Transverse colon (tissue), 4 donors: ENCODE results near the gene HLA-E. TPM values are rescaled to one million over a fixed set of nuclear protein-coding genes. Genes with fewer than 3 reads are reported as not detected.
"Not testable (repeated sequence)": the region's sequence is repeated elsewhere in the genome, so short reads cannot be mapped to it uniquely, and the experiment has no call there.

ENCODE experiments used
- DNase-seq: peaks from one replicate; pipeline ENCODE4 v3.0.0-alpha.2; 2019
- H3K27ac ChIP-seq, 4 donors: fragments of 200-600 bp; sonication (generic); 2 replicates each; pipeline ENCODE4 v1.5.1; 2016 to 2018; ENCODE audit warnings: inconsistent platforms in 4 of 4
- H3K27me3 ChIP-seq: fragments of 200-600 bp; sonication (generic); 2 replicates; pipeline ENCODE4 v1.5.1; 2017; ENCODE audit warnings: inconsistent platforms
- H3K36me3 ChIP-seq, 4 donors: fragments of 200-600 bp; sonication (generic); 2 replicates each; pipeline ENCODE4 v1.5.1; 2017 to 2019; ENCODE audit warnings: inconsistent platforms in 4 of 4
- H3K4me1 ChIP-seq, 4 donors: fragments of 200-600 bp; sonication (generic); 2 replicates each; pipeline ENCODE4 v1.5.1; 2017 to 2020; ENCODE audit warnings: inconsistent platforms in 4 of 4
- H3K4me3 ChIP-seq, 4 donors: fragments of 200-600 bp; sonication (generic); 1 replicate in 1 of 4; 2 replicates in 3 of 4; pipeline versions ENCODE4 v1.5.1 to v1.6.1; 2017 to 2019; ENCODE audit warnings: inconsistent platforms in 4 of 4
- H3K9me3 ChIP-seq, 2 donors: fragments of 200-600 bp; sonication (generic); 2 replicates each; pipeline ENCODE4 v1.5.1; 2017 to 2019; ENCODE audit warnings: inconsistent platforms in 2 of 2
- EP300 ChIP-seq: sonication (generic); formaldehyde crosslinking; IDR thresholded peaks from one replicate; pipeline ENCODE4 v1.6.1; 2017; ENCODE audit warnings: antibody characterized with exemption, low read depth
- POLR2A ChIP-seq: fragments of 450-650 bp; IDR thresholded peaks from one replicate; pipeline ENCODE4 v1.6.1; 2016; ENCODE audit warnings: antibody characterized with exemption, mild to moderate bottlenecking, moderate library complexity
- POLR2AphosphoS5 ChIP-seq, 3 donors: sonication (generic); formaldehyde crosslinking; IDR thresholded peaks; one replicate each; pipeline ENCODE4 v1.6.1; 2016; ENCODE audit warnings: antibody characterized with exemption in 3 of 3
- WGBS, 2 donors: methylation state at CpG; one replicate each; pipeline ENCODE4 v1.1.5; 2018; ENCODE audit warnings: low coverage in 1 of 2; 5-methylcytosine and 5-hydroxymethylcytosine counted together
- in situ Hi-C, 4 donors: fragments of 200-750 bp; cut with MboI; loops; one replicate each; pipeline versions ENCODE4 v1.15.0 to v1.15.1; 2017; ENCODE audit warnings: low sequenced_read_pairs in 3 of 4, low pct_ligation_motif_present in 1 of 4, low pct_unique_long_range_greater_than_20kb in 1 of 4
- intact Hi-C: fragments of 100-400 bp; cut with DNase I; formaldehyde crosslinking; loops from one replicate; pipeline ENCODE4 v1.15.1; 2023; ENCODE audit warnings: low total_unique reads
- total RNA-seq, 4 donors: library from RNA; depleted of rRNA; stranded (reverse); fragments of >200 nt; gene quantifications; one replicate each; pipeline ENCODE4 v1.1.0, GENCODE V29; 2016
- TF ChIP-seq, protein P1 (sequence below), 5 experiments: fragments of 200-600 bp in 3 of 5; fragments of 450-650 bp in 2 of 5; sonication (generic) in 3 of 5; IDR thresholded peaks; 1 replicate in 2 of 5; 2 replicates in 3 of 5; pipeline ENCODE4 v1.5.1; 2016 to 2017; ENCODE audit warnings: antibody characterized with exemption in 5 of 5, inconsistent platforms in 3 of 5, mild to moderate bottlenecking in 2 of 5, moderate library complexity in 1 of 5

Gene HLA-E
- total RNA-seq, 4 donors from 2014 or later, result 248 to 610 (median 493) TPM

DNA sequence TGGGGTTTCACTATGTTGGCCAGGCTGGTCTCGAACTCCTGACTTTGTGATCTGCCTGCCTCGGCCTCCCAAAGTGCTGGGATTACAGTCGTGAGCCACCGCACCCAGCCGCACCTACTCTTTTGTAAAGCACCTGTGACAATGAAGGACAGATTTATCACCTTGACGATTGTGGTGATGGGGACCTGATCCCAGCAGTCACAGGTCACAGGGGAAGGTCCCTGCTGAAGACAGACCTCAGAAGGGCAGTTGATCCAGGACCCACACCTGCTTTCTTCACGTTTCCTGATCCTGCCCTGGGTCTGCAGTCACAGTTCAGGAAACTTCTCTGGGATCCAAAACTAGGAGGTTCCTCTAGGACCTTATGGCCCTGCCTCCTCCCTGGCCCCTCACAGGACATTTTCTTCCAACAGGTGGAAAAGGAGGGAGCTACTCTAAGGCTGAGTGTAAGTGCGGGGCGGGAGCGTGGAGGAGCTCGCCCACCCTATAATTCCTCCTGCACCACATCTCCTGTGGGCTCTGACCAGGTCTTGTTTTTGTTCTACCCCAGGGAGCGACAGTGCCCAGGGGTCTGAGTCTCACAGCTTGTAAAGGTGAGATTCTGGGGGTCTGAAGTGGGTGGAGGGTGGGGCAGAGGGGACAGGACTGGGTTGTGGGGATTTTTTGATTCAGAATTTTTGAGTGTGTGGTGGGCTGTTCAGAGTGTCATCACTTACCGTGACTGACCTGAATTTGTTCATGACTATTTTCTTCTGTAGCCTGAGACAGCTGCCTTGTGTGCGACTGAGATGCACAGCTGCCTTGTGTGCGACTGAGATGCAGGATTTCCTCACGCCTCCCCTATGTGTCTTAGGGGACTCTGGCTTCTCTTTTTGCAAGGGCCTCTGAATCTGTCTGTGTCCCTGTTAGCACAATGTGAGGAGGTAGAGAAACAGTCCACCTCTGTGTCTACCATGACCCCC lies 3.0 kb downstream of the HLA-E start:
- TF ChIP-seq EP300 (no peak), POLR2A (no peak), POLR2AphosphoS5 (IDR thresholded peaks at IDR 0.05) (no peak)
- TF ChIP-seq, protein P1, sequence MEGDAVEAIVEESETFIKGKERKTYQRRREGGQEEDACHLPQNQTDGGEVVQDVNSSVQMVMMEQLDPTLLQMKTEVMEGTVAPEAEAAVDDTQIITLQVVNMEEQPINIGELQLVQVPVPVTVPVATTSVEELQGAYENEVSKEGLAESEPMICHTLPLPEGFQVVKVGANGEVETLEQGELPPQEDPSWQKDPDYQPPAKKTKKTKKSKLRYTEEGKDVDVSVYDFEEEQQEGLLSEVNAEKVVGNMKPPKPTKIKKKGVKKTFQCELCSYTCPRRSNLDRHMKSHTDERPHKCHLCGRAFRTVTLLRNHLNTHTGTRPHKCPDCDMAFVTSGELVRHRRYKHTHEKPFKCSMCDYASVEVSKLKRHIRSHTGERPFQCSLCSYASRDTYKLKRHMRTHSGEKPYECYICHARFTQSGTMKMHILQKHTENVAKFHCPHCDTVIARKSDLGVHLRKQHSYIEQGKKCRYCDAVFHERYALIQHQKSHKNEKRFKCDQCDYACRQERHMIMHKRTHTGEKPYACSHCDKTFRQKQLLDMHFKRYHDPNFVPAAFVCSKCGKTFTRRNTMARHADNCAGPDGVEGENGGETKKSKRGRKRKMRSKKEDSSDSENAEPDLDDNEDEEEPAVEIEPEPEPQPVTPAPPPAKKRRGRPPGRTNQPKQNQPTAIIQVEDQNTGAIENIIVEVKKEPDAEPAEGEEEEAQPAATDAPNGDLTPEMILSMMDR (IDR thresholded peaks at IDR 0.05), result no peak
- 68% methylated on average over 16 of the region's 16 CpGs; no CpG with 5 or more reads in 1 of the 2 donors for WGBS, 2 donors
- intact Hi-C loops, result no loop called here
- in situ Hi-C loops, result no loop called here
- Histone ChIP-seq H3K27ac (peak overlapping the region; percentile 19 to 98 (median 36)), H3K27me3 (no peaks in the 10 kb centered on the region), H3K4me1 (peaks cover 18 to 45% (median 23%) of the 10 kb centered on the region in 4 donors), H3K36me3 (peaks cover 0 to 30% (median 13%) of the 10 kb centered on the region in 4 donors), H3K4me3 (peak overlapping the region in 2 of 4 donors; percentile 76 to 90), H3K9me3 (no peaks in the 10 kb centered on the region)
- DNase-seq, result no peak

DNA sequence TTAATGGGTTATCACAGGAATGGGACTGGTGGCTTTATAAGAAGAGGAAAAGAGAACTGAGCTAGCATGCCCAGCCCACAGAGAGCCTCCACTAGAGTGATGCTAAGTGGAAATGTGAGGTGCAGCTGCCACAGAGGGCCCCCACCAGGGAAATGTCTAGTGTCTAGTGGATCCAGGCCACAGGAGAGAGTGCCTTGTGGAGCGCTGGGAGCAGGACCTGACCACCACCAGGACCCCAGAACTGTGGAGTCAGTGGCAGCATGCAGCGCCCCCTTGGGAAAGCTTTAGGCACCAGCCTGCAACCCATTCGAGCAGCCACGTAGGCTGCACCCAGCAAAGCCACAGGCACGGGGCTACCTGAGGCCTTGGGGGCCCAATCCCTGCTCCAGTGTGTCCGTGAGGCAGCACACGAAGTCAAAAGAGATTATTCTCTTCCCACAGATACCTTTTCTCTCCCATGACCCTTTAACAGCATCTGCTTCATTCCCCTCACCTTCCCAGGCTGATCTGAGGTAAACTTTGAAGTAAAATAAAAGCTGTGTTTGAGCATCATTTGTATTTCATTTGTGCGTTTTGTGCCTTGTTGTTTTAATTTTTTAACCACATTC lies 4.4 kb downstream of the HLA-E start:
- no peaks in the 10 kb centered on the region for H3K9me3 ChIP-seq
- no peak for DNase-seq
- TF ChIP-seq, protein P1 (IDR thresholded peaks at IDR 0.05), result peak in 1 of 5 experiments; percentile 7
- no peak for TF ChIP-seq EP300
- TF ChIP-seq POLR2A, result no peak
- TF ChIP-seq POLR2AphosphoS5 (IDR thresholded peaks at IDR 0.05), result no peak
- peaks cover 0 to 30% (median 13%) of the 10 kb centered on the region in 4 donors for H3K36me3 ChIP-seq
- peaks cover 18 to 45% (median 23%) of the 10 kb centered on the region in 4 donors for H3K4me1 ChIP-seq
- in situ Hi-C loops, result no loop called here
- peak overlapping the region in 1 of 4 donors; percentile 0 for H3K27ac ChIP-seq
- WGBS, 2 donors, result 64 to 92% methylated on average over 4 to 7 of the region's 8 CpGs
- intact Hi-C loops, result no loop called here
- no peak overlapping the region for H3K4me3 ChIP-seq
- no peaks in the 10 kb centered on the region for H3K27me3 ChIP-seq

DNA sequence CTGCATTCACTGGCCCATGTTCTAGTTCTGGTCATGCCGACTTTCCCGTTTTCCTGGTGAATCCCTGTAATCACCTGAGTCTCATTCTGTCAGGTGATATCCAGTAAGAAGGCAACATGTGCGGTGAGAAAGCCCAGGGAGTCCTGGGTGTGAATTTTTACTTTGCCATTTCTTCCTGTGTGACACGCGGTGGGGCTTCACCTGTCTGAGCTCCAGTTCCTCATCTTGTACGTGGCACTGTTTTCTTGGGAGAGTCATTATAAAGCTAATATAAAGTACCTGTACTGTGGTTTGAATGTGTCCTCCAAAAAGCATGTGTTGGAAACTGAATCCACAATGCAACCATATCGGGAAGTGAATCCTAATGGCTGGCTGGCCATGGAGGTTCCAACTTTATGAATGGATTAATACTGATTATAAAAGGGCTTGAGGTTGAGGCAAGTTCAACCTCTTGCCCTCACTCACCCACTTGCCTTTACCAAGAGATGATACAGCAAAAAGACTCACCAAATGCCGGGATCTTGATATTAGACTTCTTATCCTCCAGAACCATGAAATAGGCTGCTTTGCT lies 5.1 kb downstream of the HLA-E start:
- no peaks in the 10 kb centered on the region for H3K27me3 ChIP-seq
- peaks cover 0 to 30% (median 13%) of the 10 kb centered on the region in 4 donors for H3K36me3 ChIP-seq
- peak; percentile 19 for TF ChIP-seq POLR2A
- TF ChIP-seq POLR2AphosphoS5 (IDR thresholded peaks at IDR 0.05), result no peak
- no peak for TF ChIP-seq EP300
- H3K9me3 ChIP-seq, result no peaks in the 10 kb centered on the region
- H3K4me1 ChIP-seq, result peaks cover 18 to 42% (median 23%) of the 10 kb centered on the region in 4 donors
- no peak overlapping the region for H3K4me3 ChIP-seq
- no peak for DNase-seq
- in situ Hi-C loops (no loop called here), intact Hi-C loops (no loop called here)
- peak overlapping the region in 1 of 4 donors; percentile 0 for H3K27ac ChIP-seq
- 69 to 76% methylated on average over 4 to 8 of the region's 8 CpGs for WGBS, 2 donors

DNA sequence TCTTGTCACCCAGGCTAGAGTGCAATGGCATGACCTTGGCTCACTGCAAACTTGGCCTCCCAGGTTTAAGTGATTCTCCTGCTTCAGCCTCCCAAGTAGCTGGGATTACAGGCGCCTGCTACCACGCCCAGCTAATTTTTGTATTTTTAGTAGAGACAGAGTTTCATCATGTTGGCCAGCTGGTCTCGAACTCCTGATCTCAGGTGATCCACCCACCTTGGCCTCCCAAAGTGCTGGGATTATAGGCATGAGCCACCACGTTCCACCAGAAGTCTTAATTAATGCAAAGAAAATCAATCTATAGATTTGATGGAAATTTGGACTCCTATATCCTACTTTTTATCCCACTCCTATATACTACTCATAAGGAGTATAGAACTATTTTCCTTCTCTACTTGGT lies 5.8 kb downstream of the HLA-E start:
- H3K9me3 ChIP-seq, DNase-seq, H3K27ac ChIP-seq, H3K27me3 ChIP-seq, intact Hi-C loops, in situ Hi-C loops, H3K4me3 ChIP-seq: not testable (repeated sequence)
- Histone ChIP-seq H3K36me3 (peaks cover 0 to 30% (median 13%) of the 10 kb centered on the region in 4 donors), H3K4me1 (peaks cover 18 to 42% (median 23%) of the 10 kb centered on the region in 4 donors)
- WGBS, 2 donors, result 83% methylated on average over 4 of the region's 4 CpGs; no CpG with 5 or more reads in 1 of the 2 donors
